GM23338 (cell line): ENCODE data around the gene DHFR2.

Experiments
- CREB1 ChIP-seq: fragments of 250-450 bp; sonication (Bioruptor Pico); IDR thresholded peaks from 2 replicates; pipeline ENCODE4 v1.5.0; 2020; ENCODE audit warnings: low read depth, mild to moderate bottlenecking, moderate library complexity
- EZH2phosphoT487 ChIP-seq: fragments of 200-600 bp; sonication (generic); IDR thresholded peaks from one replicate; pipeline ENCODE4 v1.8.1; 2018; ENCODE audit warnings: antibody characterized with exemption; ENCODE audit not compliant: unreplicated experiment
- POLR2AphosphoS5 ChIP-seq: IDR thresholded peaks from 2 replicates; pipeline ENCODE4 v1.6.1; 2016; ENCODE audit warnings: antibody characterized with exemption, low read depth
- ZNF114 ChIP-seq: fragments of 250-450 bp; sonication (Bioruptor Pico); IDR thresholded peaks from 2 replicates; pipeline ENCODE4 v1.5.0; 2020; ENCODE audit warnings: mild to moderate bottlenecking, moderate library complexity
- TF ChIP-seq, protein P1 (sequence below), 2 experiments: fragments of 200-600 bp in 1 of 2; sonication (generic) in 1 of 2; conservative IDR thresholded peaks; 2 replicates each; pipeline versions ENCODE4 v1.5.1 to v1.6.1; 2016 to 2017; ENCODE audit warnings: antibody characterized with exemption in 2 of 2, low read depth in 2 of 2, mild to moderate bottlenecking in 2 of 2, moderate library complexity in 1 of 2
- TF ChIP-seq, protein P2 (sequence below): IDR thresholded peaks from one replicate; pipeline ENCODE4 v1.6.1; 2018; ENCODE audit warnings: antibody characterized with exemption; ENCODE audit not compliant: unreplicated experiment

DNA sequence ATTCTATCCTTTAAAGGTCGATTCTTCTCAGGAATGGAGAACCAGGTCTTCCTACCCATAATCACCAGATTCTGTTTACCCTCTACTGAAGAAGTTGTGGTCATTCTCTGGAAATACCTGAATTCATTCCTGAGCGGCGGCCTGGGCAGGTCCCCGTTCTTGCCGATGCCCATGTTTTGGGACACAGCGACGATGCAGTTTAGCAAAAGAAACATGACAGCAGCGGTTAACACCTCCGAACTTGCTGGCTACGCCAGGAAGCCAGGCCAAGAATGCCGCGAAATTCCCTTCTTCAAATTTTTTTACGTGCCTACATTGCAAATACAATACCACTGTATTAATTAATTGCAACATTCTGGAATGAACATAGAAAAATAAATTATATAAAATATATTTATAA lies 1.4 kb downstream of the DHFR2 start:
- no peak for TF ChIP-seq CREB1 (CRISPR knock-in tag)
- TF ChIP-seq, protein P1, sequence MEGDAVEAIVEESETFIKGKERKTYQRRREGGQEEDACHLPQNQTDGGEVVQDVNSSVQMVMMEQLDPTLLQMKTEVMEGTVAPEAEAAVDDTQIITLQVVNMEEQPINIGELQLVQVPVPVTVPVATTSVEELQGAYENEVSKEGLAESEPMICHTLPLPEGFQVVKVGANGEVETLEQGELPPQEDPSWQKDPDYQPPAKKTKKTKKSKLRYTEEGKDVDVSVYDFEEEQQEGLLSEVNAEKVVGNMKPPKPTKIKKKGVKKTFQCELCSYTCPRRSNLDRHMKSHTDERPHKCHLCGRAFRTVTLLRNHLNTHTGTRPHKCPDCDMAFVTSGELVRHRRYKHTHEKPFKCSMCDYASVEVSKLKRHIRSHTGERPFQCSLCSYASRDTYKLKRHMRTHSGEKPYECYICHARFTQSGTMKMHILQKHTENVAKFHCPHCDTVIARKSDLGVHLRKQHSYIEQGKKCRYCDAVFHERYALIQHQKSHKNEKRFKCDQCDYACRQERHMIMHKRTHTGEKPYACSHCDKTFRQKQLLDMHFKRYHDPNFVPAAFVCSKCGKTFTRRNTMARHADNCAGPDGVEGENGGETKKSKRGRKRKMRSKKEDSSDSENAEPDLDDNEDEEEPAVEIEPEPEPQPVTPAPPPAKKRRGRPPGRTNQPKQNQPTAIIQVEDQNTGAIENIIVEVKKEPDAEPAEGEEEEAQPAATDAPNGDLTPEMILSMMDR (conservative IDR thresholded peaks at IDR 0.05; ENCODE audit: low read depth in 2 of 2), result no peak
- TF ChIP-seq, protein P2, sequence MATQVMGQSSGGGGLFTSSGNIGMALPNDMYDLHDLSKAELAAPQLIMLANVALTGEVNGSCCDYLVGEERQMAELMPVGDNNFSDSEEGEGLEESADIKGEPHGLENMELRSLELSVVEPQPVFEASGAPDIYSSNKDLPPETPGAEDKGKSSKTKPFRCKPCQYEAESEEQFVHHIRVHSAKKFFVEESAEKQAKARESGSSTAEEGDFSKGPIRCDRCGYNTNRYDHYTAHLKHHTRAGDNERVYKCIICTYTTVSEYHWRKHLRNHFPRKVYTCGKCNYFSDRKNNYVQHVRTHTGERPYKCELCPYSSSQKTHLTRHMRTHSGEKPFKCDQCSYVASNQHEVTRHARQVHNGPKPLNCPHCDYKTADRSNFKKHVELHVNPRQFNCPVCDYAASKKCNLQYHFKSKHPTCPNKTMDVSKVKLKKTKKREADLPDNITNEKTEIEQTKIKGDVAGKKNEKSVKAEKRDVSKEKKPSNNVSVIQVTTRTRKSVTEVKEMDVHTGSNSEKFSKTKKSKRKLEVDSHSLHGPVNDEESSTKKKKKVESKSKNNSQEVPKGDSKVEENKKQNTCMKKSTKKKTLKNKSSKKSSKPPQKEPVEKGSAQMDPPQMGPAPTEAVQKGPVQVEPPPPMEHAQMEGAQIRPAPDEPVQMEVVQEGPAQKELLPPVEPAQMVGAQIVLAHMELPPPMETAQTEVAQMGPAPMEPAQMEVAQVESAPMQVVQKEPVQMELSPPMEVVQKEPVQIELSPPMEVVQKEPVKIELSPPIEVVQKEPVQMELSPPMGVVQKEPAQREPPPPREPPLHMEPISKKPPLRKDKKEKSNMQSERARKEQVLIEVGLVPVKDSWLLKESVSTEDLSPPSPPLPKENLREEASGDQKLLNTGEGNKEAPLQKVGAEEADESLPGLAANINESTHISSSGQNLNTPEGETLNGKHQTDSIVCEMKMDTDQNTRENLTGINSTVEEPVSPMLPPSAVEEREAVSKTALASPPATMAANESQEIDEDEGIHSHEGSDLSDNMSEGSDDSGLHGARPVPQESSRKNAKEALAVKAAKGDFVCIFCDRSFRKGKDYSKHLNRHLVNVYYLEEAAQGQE, result no peak
- no peak for TF ChIP-seq POLR2AphosphoS5
- TF ChIP-seq ZNF114 (CRISPR knock-in tag), result no peak
- TF ChIP-seq EZH2phosphoT487, result no peak
